Liver (tissue), 9 donors: Measurements from ENCODE around the gene STOML3. TPM values are rescaled to one million over a fixed set of nuclear protein-coding genes. Genes with fewer than 3 reads are reported as not detected.
A peak's percentile ranks its signal among the peaks of the same experiment; 100 is the strongest.
"Not testable (repeated sequence)": the region's sequence is repeated elsewhere in the genome, so short reads cannot be mapped to it uniquely, and the experiment has no call there.

ENCODE experiments used
- DNase-seq: peaks from one replicate; pipeline ENCODE4 v3.0.0-alpha.2; 2017; ENCODE audit warnings: low spot score
- H3K27ac ChIP-seq, 2 donors: one replicate each; pipeline ENCODE4 v1.7.0; 2013; ENCODE audit warnings: inconsistent platforms in 2 of 2, low read length in 2 of 2, control low read depth in 1 of 2, low read depth in 1 of 2, mild to moderate bottlenecking in 1 of 2
- H3K27me3 ChIP-seq, 4 donors: one replicate each; pipeline versions ENCODE4 v1.6.1 to v1.7.0; 2013; ENCODE audit warnings: low read length in 3 of 4, inconsistent platforms in 1 of 4, mild to moderate bottlenecking in 1 of 4, moderate library complexity in 1 of 4; ENCODE audit not compliant: control insufficient read depth in 4 of 4, insufficient read depth in 4 of 4
- H3K36me3 ChIP-seq, 4 donors: one replicate each; pipeline versions ENCODE4 v1.6.1 to v1.7.0; 2013; ENCODE audit warnings: low read length in 3 of 4, mild to moderate bottlenecking in 3 of 4, low read depth in 1 of 4, moderate library complexity in 1 of 4; ENCODE audit not compliant: control insufficient read depth in 4 of 4, insufficient read depth in 3 of 4
- H3K4me1 ChIP-seq, 4 donors: one replicate each; pipeline versions ENCODE4 v1.6.1 to v1.7.0; 2013; ENCODE audit warnings: low read length in 3 of 4, mild to moderate bottlenecking in 3 of 4, moderate library complexity in 1 of 4; ENCODE audit not compliant: control insufficient read depth in 4 of 4, insufficient read depth in 4 of 4
- H3K4me3 ChIP-seq, 3 donors: one replicate each; pipeline versions ENCODE4 v1.6.1 to v1.7.0; 2013; ENCODE audit warnings: low read length in 3 of 3, control low read depth in 1 of 3, low read depth in 1 of 3, mild to moderate bottlenecking in 1 of 3
- H3K9ac ChIP-seq, 2 donors: one replicate each; pipeline ENCODE4 v1.7.0; 2013; ENCODE audit warnings: low read length in 2 of 2, mild to moderate bottlenecking in 2 of 2, moderate library complexity in 2 of 2, control low read depth in 1 of 2, low read depth in 1 of 2
- H3K9me3 ChIP-seq, 4 donors: one replicate each; pipeline versions ENCODE4 v1.6.1 to v1.7.0; 2013; ENCODE audit warnings: low read length in 3 of 4; ENCODE audit not compliant: control insufficient read depth in 4 of 4
- ATF3 ChIP-seq: IDR thresholded peaks from 2 replicates; pipeline ENCODE4 v1.6.1; 2016; ENCODE audit warnings: antibody characterized with exemption
- EGR1 ChIP-seq, 2 donors: IDR thresholded peaks; 2 replicates each; pipeline ENCODE4 v1.6.1; 2016 to 2018; ENCODE audit warnings: antibody characterized with exemption in 2 of 2, low read depth in 2 of 2
- FOXA1 ChIP-seq: IDR thresholded peaks from 2 replicates; pipeline ENCODE4 v1.6.1; 2016; ENCODE audit warnings: antibody characterized with exemption
- FOXA2 ChIP-seq: IDR thresholded peaks from 2 replicates; pipeline ENCODE4 v1.6.1; 2016; ENCODE audit warnings: antibody characterized with exemption
- GABPA ChIP-seq, 2 donors: IDR thresholded peaks in 1 of 2; conservative IDR thresholded peaks in 1 of 2; 2 replicates each; pipeline ENCODE4 v1.6.1; 2016; ENCODE audit warnings: antibody characterized with exemption in 2 of 2, mild to moderate bottlenecking in 1 of 2, moderate library complexity in 1 of 2
- HNF4A ChIP-seq, 2 donors: conservative IDR thresholded peaks; 2 replicates each; pipeline ENCODE4 v1.6.1; 2016; ENCODE audit warnings: antibody characterized with exemption in 2 of 2, mild to moderate bottlenecking in 2 of 2
- HNF4G ChIP-seq: IDR thresholded peaks from 2 replicates; pipeline ENCODE4 v1.6.1; 2016; ENCODE audit warnings: antibody characterized with exemption
- MAX ChIP-seq: IDR thresholded peaks from 2 replicates; pipeline ENCODE4 v1.6.1; 2016; ENCODE audit warnings: antibody characterized with exemption
- NR2F2 ChIP-seq: IDR thresholded peaks from 2 replicates; pipeline ENCODE4 v1.6.1; 2016; ENCODE audit warnings: antibody characterized with exemption
- RAD21 ChIP-seq, 2 donors: IDR thresholded peaks; 2 replicates each; pipeline ENCODE4 v1.6.1; 2016; ENCODE audit warnings: antibody characterized with exemption in 2 of 2, mild to moderate bottlenecking in 2 of 2
- REST ChIP-seq: IDR thresholded peaks from 2 replicates; pipeline ENCODE4 v1.6.1; 2016; ENCODE audit warnings: antibody characterized with exemption, mild to moderate bottlenecking
- RXRA ChIP-seq, 2 donors: IDR thresholded peaks; 2 replicates each; pipeline ENCODE4 v1.6.1; 2017 to 2018; ENCODE audit warnings: antibody characterized with exemption in 2 of 2, mild to moderate bottlenecking in 1 of 2
- SP1 ChIP-seq: IDR thresholded peaks from 2 replicates; pipeline ENCODE4 v1.6.1; 2018; ENCODE audit warnings: antibody characterized with exemption, mild to moderate bottlenecking
- ZBTB33 ChIP-seq: IDR thresholded peaks from 2 replicates; pipeline ENCODE4 v1.6.1; 2016; ENCODE audit warnings: antibody characterized with exemption
- WGBS: extraction: QIAGEN DNeasy Blood & Tissue Kit; methylation state at CpG from one replicate; pipeline ENCODE4 v1.1.7; 2013; 5-methylcytosine and 5-hydroxymethylcytosine counted together
- polyA plus RNA-seq, 2 donors: library from polyadenylated mRNA; stranded (reverse) in 1 of 2; unstranded in 1 of 2; fragments of 200-250 nt in 1 of 2; fragments of >200 nt in 1 of 2; fragmentation: Nextera tagmentation in 1 of 2; extraction: Ambion mirVana in 1 of 2; gene quantifications; one replicate each; pipeline versions ENCODE4 v1.2.1 to v1.2.3, GENCODE V29; 2013 to 2015
- total RNA-seq, 2 donors: library from RNA; depleted of rRNA; stranded (reverse); fragments of >200 nt; gene quantifications; one replicate each; pipeline ENCODE4 v1.2.3, GENCODE V29; 2014
- donor health status: healthy.
- donor health status: healthy.
- donor health status: healthy.
- donor health status: healthy.
- donor health status: healthy.

The STOML3 gene
- total and polyA plus RNA-seq, 4 donors = not detected

- Histone ChIP-seq H3K9ac (no peak overlapping the region), H3K4me3 (no peak overlapping the region), H3K27ac (no peak overlapping the region), H3K27me3 (no peaks in the 10 kb centered on the region), H3K36me3 (peaks cover 6 to 52% (median 40%) of the 10 kb centered on the region in 4 donors), H3K4me1 (peaks cover 0 to 4% (median 2%) of the 10 kb centered on the region in 4 donors), H3K9me3 (no peaks in the 10 kb centered on the region)
- WGBS = 90% methylated on average over 7 of the region's 7 CpGs
- DNase-seq = no peak
- TF ChIP-seq RAD21 (IDR thresholded peaks at IDR 0.05) (peak in 1 of 2 donors; percentile 49), FOXA2 (no peak)
Measured at GRCh38 chr13:39012608-39013007, 22.0 kb upstream of the STOML3 start.

GRCh38 chr13:39006371-39007111 is 15.9 kb upstream of the STOML3 start:
- not testable (repeated sequence) for H3K4me1 ChIP-seq, H3K27ac ChIP-seq, H3K4me3 ChIP-seq, DNase-seq, H3K27me3 ChIP-seq, H3K9me3 ChIP-seq, H3K9ac ChIP-seq
- WGBS = 80% methylated on average over 29 of the region's 29 CpGs
- peaks cover 0 to 17% (median 13%) of the 10 kb centered on the region in 4 donors for H3K36me3 ChIP-seq

GRCh38 chr13:38998739-38999138 is 8.1 kb upstream of the STOML3 start:
- no peak overlapping the region for H3K27ac ChIP-seq
- no peaks in the 10 kb centered on the region for H3K27me3 ChIP-seq
- no peak overlapping the region for H3K4me3 ChIP-seq
- no peak for DNase-seq
- no peaks in the 10 kb centered on the region for H3K36me3 ChIP-seq
- 77% methylated on average over 3 of the region's 3 CpGs for WGBS
- H3K4me1 ChIP-seq = no peaks in the 10 kb centered on the region
- H3K9me3 ChIP-seq = no peaks in the 10 kb centered on the region
- no peak overlapping the region for H3K9ac ChIP-seq
- TF ChIP-seq ATF3 = no peak
- TF ChIP-seq SP1 = no peak
- TF ChIP-seq RXRA (IDR thresholded peaks at IDR 0.05) = no peak
- no peak for TF ChIP-seq FOXA1
- TF ChIP-seq NR2F2 = no peak
- no peak for TF ChIP-seq HNF4A (conservative IDR thresholded peaks at IDR 0.05)
- no peak for TF ChIP-seq ZBTB33
- TF ChIP-seq GABPA (IDR thresholded peaks at IDR 0.05 in 1 of 2, conservative IDR thresholded peaks at IDR 0.05 in 1 of 2) = no peak
- TF ChIP-seq HNF4G = no peak

GRCh38 chr13:38993381-38993780 is 2.8 kb upstream of the STOML3 start:
- no peak overlapping the region for H3K9ac ChIP-seq
- 43% methylated on average over 4 of the region's 4 CpGs for WGBS
- no peak overlapping the region for H3K4me3 ChIP-seq
- no peak overlapping the region for H3K27ac ChIP-seq
- DNase-seq = no peak
- no peaks in the 10 kb centered on the region for H3K4me1 ChIP-seq
- no peaks in the 10 kb centered on the region for H3K9me3 ChIP-seq
- no peaks in the 10 kb centered on the region for H3K27me3 ChIP-seq
- no peaks in the 10 kb centered on the region for H3K36me3 ChIP-seq
- no peak for TF ChIP-seq REST
- TF ChIP-seq FOXA1 = no peak
- no peak for TF ChIP-seq HNF4G
- no peak for TF ChIP-seq MAX
- no peak for TF ChIP-seq RXRA (IDR thresholded peaks at IDR 0.05)
- TF ChIP-seq GABPA (IDR thresholded peaks at IDR 0.05 in 1 of 2, conservative IDR thresholded peaks at IDR 0.05 in 1 of 2) = no peak
- no peak for TF ChIP-seq EGR1 (IDR thresholded peaks at IDR 0.05; ENCODE audit: low read depth in 2 of 2)
- TF ChIP-seq FOXA2 = no peak
- no peak for TF ChIP-seq NR2F2
- TF ChIP-seq HNF4A (conservative IDR thresholded peaks at IDR 0.05) = no peak
- no peak for TF ChIP-seq ZBTB33
